H1 (cell line): Measurements from ENCODE around the gene CDK5RAP3. TPM values are rescaled to one million over a fixed set of nuclear protein-coding genes. Genes with fewer than 3 reads are reported as not detected.

Experiments used
- CTCF ChIA-PET: fragments of 300-600 bp; sonication (Branson Sonifier 250); formaldehyde crosslinking; loops from one replicate; lab custom pipeline; 2021; ENCODE audit not compliant: partially characterized antibody; lab: Charles Lee
- POLR2A ChIA-PET: fragments of 300-600 bp; sonication (Branson Sonifier 250); formaldehyde crosslinking; loops from one replicate; lab custom pipeline; 2021; ENCODE audit warnings: inconsistent platforms; ENCODE audit not compliant: partially characterized antibody; lab: Charles Lee
- DNase-seq, 2 experiments: peaks; one replicate each; pipeline versions ENCODE4 v3.0.0 to v3.0.0-alpha.2; 2010 to 2022; ENCODE audit warnings: low spot score in 2 of 2, low read depth in 1 of 2, mixed read lengths in 1 of 2
- FAIRE-seq: peaks from 2 replicates; lab custom pipeline; 2011; peaks lifted over from hg19 to GRCh38; lab: Jason Lieb, UNC
- H2AFZ ChIP-seq: 2 replicates; pipeline ENCODE4 v1.8.1; 2012; ENCODE audit warnings: low read length, inconsistent platforms
- H2AK5ac ChIP-seq: 2 replicates; pipeline ENCODE4 v1.6.1; 2013; ENCODE audit warnings: low read depth, low read length
- H2BK120ac ChIP-seq: replicated peaks from 2 replicates; pipeline ENCODE3; 2013; ENCODE audit warnings: low read depth, low read length, inconsistent platforms
- H2BK12ac ChIP-seq: 2 replicates; pipeline ENCODE4 v1.6.1; 2013; ENCODE audit warnings: low read depth, low read length
- H2BK15ac ChIP-seq: 2 replicates; pipeline ENCODE4 v1.6.1; 2013; ENCODE audit warnings: low read length
- H2BK20ac ChIP-seq: 2 replicates; pipeline ENCODE4 v1.6.1; 2013; ENCODE audit warnings: low read length
- H2BK5ac ChIP-seq: 2 replicates; pipeline ENCODE4 v1.6.1; 2013; ENCODE audit warnings: low read depth, low read length
- H3K14ac ChIP-seq: 2 replicates; pipeline ENCODE4 v1.6.1; 2013; ENCODE audit warnings: inconsistent platforms; ENCODE audit not compliant: insufficient read length
- H3K18ac ChIP-seq: 2 replicates; pipeline ENCODE4 v1.6.1; 2013; ENCODE audit warnings: low read length; ENCODE audit errors: extremely low read depth
- H3K23ac ChIP-seq: 2 replicates; pipeline ENCODE4 v1.6.1; 2013; ENCODE audit warnings: inconsistent platforms; ENCODE audit not compliant: insufficient read length
- H3K23me2 ChIP-seq: 2 replicates; pipeline ENCODE4 v1.6.1; 2013; ENCODE audit warnings: low read depth, low read length
- H3K27ac ChIP-seq: 2 replicates; pipeline ENCODE4 v1.6.1; 2011; ENCODE audit warnings: low read depth, low read length, inconsistent platforms
- H3K27me3 ChIP-seq, 4 experiments: replicated peaks in 1 of 4; 1 replicate in 1 of 4; 2 replicates in 3 of 4; pipeline versions ENCODE4 v1.6.1 to v1.8.1; 2011 to 2013; ENCODE audit warnings: low read length in 3 of 4, mild to moderate bottlenecking in 3 of 4, inconsistent platforms in 2 of 4, mixed read lengths in 2 of 4, moderate library complexity in 1 of 4; ENCODE audit not compliant: control insufficient read depth in 3 of 4, insufficient read depth in 3 of 4; ENCODE audit errors: extremely low read depth in 1 of 4
- H3K36me3 ChIP-seq, 4 experiments: 2 replicates each; pipeline versions ENCODE4 v1.6.1 to v1.8.1; 2011 to 2013; ENCODE audit warnings: mild to moderate bottlenecking in 4 of 4, low read length in 3 of 4, moderate library complexity in 2 of 4, control low read depth in 1 of 4, inconsistent platforms in 1 of 4; ENCODE audit not compliant: insufficient read depth in 4 of 4, control insufficient read depth in 2 of 4
- H3K4ac ChIP-seq: replicated peaks from 2 replicates; pipeline ENCODE3; 2013; ENCODE audit warnings: low read length, low read depth, mixed read lengths, inconsistent platforms; ENCODE audit not compliant: insufficient read length
- H3K4me1 ChIP-seq, 4 experiments: replicated peaks in 1 of 4; 1 replicate in 1 of 4; 2 replicates in 3 of 4; pipeline versions ENCODE4 v1.6.1 to v1.8.1; 2011 to 2013; ENCODE audit warnings: low read length in 3 of 4, inconsistent platforms in 2 of 4, mixed read lengths in 1 of 4; ENCODE audit not compliant: insufficient read depth in 4 of 4, control insufficient read depth in 3 of 4
- H3K4me2 ChIP-seq, 2 experiments: 2 replicates each; pipeline versions ENCODE4 v1.6.1 to v1.8.1; 2011 to 2013; ENCODE audit warnings: low read depth in 2 of 2, low read length in 2 of 2, control low read depth in 1 of 2, inconsistent platforms in 1 of 2, mild to moderate bottlenecking in 1 of 2; ENCODE audit not compliant: insufficient read depth in 1 of 2
- H3K4me3 ChIP-seq, 4 experiments: fragments of 200-600, 300-600 bp in 1 of 4; sonication (generic), shearing (Covaris generic), sonication (Bioruptor Twin) in 1 of 4; 2 replicates each; pipeline versions ENCODE4 v1.5.1 to v1.8.1; 2011 to 2016; ENCODE audit warnings: low read length in 4 of 4, low read depth in 3 of 4, control low read depth in 2 of 4, inconsistent platforms in 2 of 4, mild to moderate bottlenecking in 2 of 4, mixed read lengths in 1 of 4, moderate library complexity in 1 of 4; ENCODE audit not compliant: insufficient read depth in 2 of 4; ENCODE audit errors: extremely low read depth in 1 of 4
- H3K56ac ChIP-seq: replicated peaks from 2 replicates; pipeline ENCODE3; 2013; ENCODE audit warnings: low read depth, mild to moderate bottlenecking, mixed read lengths, low read length, inconsistent platforms; ENCODE audit not compliant: insufficient read length
- H3K79me1 ChIP-seq: 2 replicates; pipeline ENCODE4 v1.6.1; 2013; ENCODE audit warnings: low read depth, low read length, control low read depth
- H3K79me2 ChIP-seq, 2 experiments: 2 replicates each; pipeline versions ENCODE4 v1.6.1 to v1.8.1; 2012 to 2013; ENCODE audit warnings: low read length in 2 of 2, mild to moderate bottlenecking in 2 of 2, inconsistent platforms in 1 of 2; ENCODE audit not compliant: insufficient read depth in 2 of 2, control insufficient read depth in 1 of 2
- H3K9ac ChIP-seq, 4 experiments: replicated peaks in 1 of 4; 1 replicate in 1 of 4; 2 replicates in 3 of 4; pipeline versions ENCODE4 v1.6.1 to v1.8.1; 2011 to 2013; ENCODE audit warnings: low read depth in 3 of 4, low read length in 3 of 4, control low read depth in 2 of 4, mild to moderate bottlenecking in 2 of 4, moderate library complexity in 2 of 4, inconsistent platforms in 1 of 4; ENCODE audit errors: extremely low read depth in 1 of 4
- H3K9me3 ChIP-seq, 2 experiments: 2 replicates each; pipeline versions ENCODE4 v1.6.1 to v1.8.1; 2012 to 2013; ENCODE audit warnings: mild to moderate bottlenecking in 2 of 2, moderate library complexity in 2 of 2, control low read depth in 1 of 2, inconsistent platforms in 1 of 2, low read depth in 1 of 2, low read length in 1 of 2, mixed read lengths in 1 of 2; ENCODE audit not compliant: insufficient read depth in 2 of 2
- H4K20me1 ChIP-seq, 2 experiments: replicated peaks in 1 of 2; 2 replicates each; pipeline versions ENCODE3 to v1.8.1; 2011 to 2013; ENCODE audit warnings: inconsistent platforms in 2 of 2, low read length in 2 of 2, mild to moderate bottlenecking in 1 of 2; ENCODE audit not compliant: insufficient read depth in 2 of 2, control insufficient read depth in 1 of 2
- H4K5ac ChIP-seq: 2 replicates; pipeline ENCODE4 v1.6.1; 2013; ENCODE audit warnings: low read length, low read depth, mixed read lengths, inconsistent platforms; ENCODE audit not compliant: insufficient read length
- H4K8ac ChIP-seq: 2 replicates; pipeline ENCODE4 v1.8.0; 2013; ENCODE audit warnings: mild to moderate bottlenecking, moderate library complexity, low read length, inconsistent platforms; ENCODE audit not compliant: insufficient read depth; ENCODE audit errors: extremely low read depth
- H4K91ac ChIP-seq: replicated peaks from 2 replicates; pipeline ENCODE3; 2013; ENCODE audit warnings: low read length, mixed read lengths, inconsistent platforms; ENCODE audit not compliant: insufficient read length
- ASH2L ChIP-seq: fragments of 200-600, 300-600 bp; sonication (generic); IDR thresholded peaks from one replicate; pipeline ENCODE4 v1.7.1; 2017; ENCODE audit warnings: low read length
- BACH1 ChIP-seq: IDR thresholded peaks from 2 replicates; pipeline ENCODE4 v1.6.1; 2012; ENCODE audit warnings: low read length, improper control_type of control experiment
- CEBPB ChIP-seq: IDR thresholded peaks from 2 replicates; pipeline ENCODE4 v1.6.1; 2012; ENCODE audit warnings: low read depth, low read length
- HDAC2 ChIP-seq, 2 experiments: fragments of 300-600 bp in 1 of 2; sonication (generic) in 1 of 2; IDR thresholded peaks; 2 replicates each; pipeline ENCODE4 v1.6.1; 2011 to 2012; ENCODE audit warnings: low read depth in 2 of 2, low read length in 2 of 2, mild to moderate bottlenecking in 2 of 2, moderate library complexity in 2 of 2, borderline replicate concordance in 1 of 2, inconsistent platforms in 1 of 2
- KDM5A ChIP-seq: fragments of 200-600 bp; IDR thresholded peaks from 2 replicates; pipeline ENCODE4 v1.7.1; 2012; ENCODE audit warnings: mild to moderate bottlenecking, low read length, inconsistent platforms, mixed read lengths
- NANOG ChIP-seq: IDR thresholded peaks from 2 replicates; pipeline ENCODE4 v1.6.1; 2011; ENCODE audit warnings: low read length, low read depth, mild to moderate bottlenecking, inconsistent platforms; ENCODE audit not compliant: insufficient read depth, poor library complexity, severe bottlenecking
- PHF8 ChIP-seq: fragments of 200-600 bp; sonication (generic); conservative IDR thresholded peaks from 2 replicates; pipeline ENCODE4 v1.7.1; 2012; ENCODE audit warnings: low read depth, mild to moderate bottlenecking, inconsistent platforms, low read length, moderate library complexity
- SIX5 ChIP-seq: IDR thresholded peaks from 2 replicates; pipeline ENCODE4 v1.6.1; 2011; ENCODE audit warnings: mild to moderate bottlenecking, low read depth, low read length
- SRF ChIP-seq: IDR thresholded peaks from 2 replicates; pipeline ENCODE4 v1.6.1; 2011; ENCODE audit warnings: mild to moderate bottlenecking, low read depth, low read length, moderate library complexity
- TEAD4 ChIP-seq: IDR thresholded peaks from 2 replicates; pipeline ENCODE4 v1.6.1; 2012; ENCODE audit warnings: low read depth, low read length, inconsistent platforms, mixed read lengths
- WGBS, 2 experiments: shearing (Covaris generic) in 1 of 2; methylation state at CpG; one replicate each; pipeline versions ENCODE4 v1.1.6 to v1.1.7; 2013 to 2015; ENCODE audit warnings: low lambda C conversion rate in 2 of 2, mixed read lengths in 2 of 2, inconsistent platforms in 1 of 2, low coverage in 1 of 2, missing lambda C conversion rate in 1 of 2; ENCODE audit not compliant: insufficient replicate concordance in 2 of 2, insufficient coverage in 1 of 2, insufficient read length in 1 of 2; ENCODE audit errors: extremely low coverage in 1 of 2, missing lambda C conversion rate in 1 of 2; 5-methylcytosine and 5-hydroxymethylcytosine counted together
- polyA plus RNA-seq, 7 experiments: library from polyadenylated mRNA; depleted of rRNA in 3 of 7; stranded (reverse) in 5 of 7; unstranded in 2 of 7; fragments of >200 nt in 5 of 7; fragments of 200-250 nt in 2 of 7; gene quantifications; 1 replicate in 5 of 7; 2 replicates in 1 of 7; 4 replicates in 1 of 7; pipeline versions ENCODE4 v1.2.1 to v1.2.3, GENCODE V29; 2011 to 2013; ENCODE audit warnings: missing spikeins in 2 of 7, mixed read lengths in 2 of 7
- total RNA-seq: library from RNA; stranded (reverse); fragmentation: NEBNext Ultra II Directional; extraction: Animal tissue kit (Norgen Biotek cat#: 25700); gene quantifications from 2 replicates; pipeline ENCODE4 v1.2.1, GENCODE V29; 2021

The CDK5RAP3 gene
- total and polyA plus RNA-seq, 2 of the 8 experiments (the other 6 are each of a cell fraction or from before 2014, with no cell fraction given) = 88.2 to 93.2 TPM

GRCh38 chr17:47959825-47960655 is 10.9 kb upstream of the CDK5RAP3 start:
- Histone ChIP-seq H3K23me2 (no peaks in the 10 kb centered on the region; the same call in 1 of the 2 replicates), H3K14ac (no peak overlapping the region), H4K91ac (no peak overlapping the region), H4K20me1 (no peaks in the 10 kb centered on the region), H4K5ac (no peak overlapping the region), H2AFZ (no peak overlapping the region), H3K9ac (no peak overlapping the region), H2BK20ac (no peak overlapping the region), H3K27me3 (no peaks in the 10 kb centered on the region), H2BK12ac (no peak overlapping the region), H2BK15ac (no peak overlapping the region), H2AK5ac (no peak overlapping the region), H3K18ac (no peak overlapping the region), H4K8ac (no peak overlapping the region), H3K56ac (no peak overlapping the region), H3K27ac (no peak overlapping the region), H3K79me1 (no peaks in the 10 kb centered on the region), H3K4me2 (no peak overlapping the region), H3K23ac (no peak overlapping the region), H3K4me1 (peaks cover 0 to 20% (median 17%) of the 10 kb centered on the region in 4 experiments; a peak in 6 of 7 replicates), H3K9me3 (no peaks in the 10 kb centered on the region), H3K4me3 (no peak overlapping the region), H3K79me2 (no peaks in the 10 kb centered on the region), H3K4ac (no peak overlapping the region), H2BK5ac (no peak overlapping the region), H3K36me3 (no peaks in the 10 kb centered on the region), H2BK120ac (no peak overlapping the region)
- FAIRE-seq (no peak), DNase-seq (no peak)
- TF ChIP-seq ASH2L (no peak), HDAC2 (IDR thresholded peaks at IDR 0.05; ENCODE audit: borderline replicate concordance in 1 of 2, low read depth in 2 of 2, low read length in 2 of 2) (no peak), NANOG (no peak), SIX5 (no peak), TEAD4 (no peak), BACH1 (no peak), CEBPB (no peak), PHF8 (no peak), KDM5A (no peak), SRF (no peak)
- 87% methylated on average over 8 of the region's 8 CpGs; no CpG with 5 or more reads in 1 of the 2 experiments for WGBS, 2 experiments
- POLR2A ChIA-PET = interaction anchor here (1.1 to 1.6 kb wide), 2 partner anchors 9 to 11 kb away, joined by 3 to 5 read pairs; partner anchors contain the start of gene CDK5RAP3
- CTCF ChIA-PET = interaction anchor here (1.3 to 40.5 kb wide), 4 partner anchors 8 to 116 kb away, joined by 3 to 1010 read pairs (median 752); partner anchors contain the start of genes CDK5RAP3, PNPO and PRR15L
